Smooth muscle cell (in vitro differentiated cells): Measurements from ENCODE around the gene TATDN2. TPM values are rescaled to one million over a fixed set of nuclear protein-coding genes. Genes with fewer than 3 reads are reported as not detected.

ENCODE experiments used
- DNase-seq: peaks from one replicate; lab custom pipeline; 2025; ENCODE audit not compliant: unreplicated experiment; lab: John Stamatoyannopoulos, UW
- H2AFZ ChIP-seq: fragments of 200-600 bp; sonication (generic); 2 replicates; pipeline ENCODE4 v1.6.0; 2016; ENCODE audit warnings: antibody characterized with exemption, low read depth, mild to moderate bottlenecking
- H3F3A ChIP-seq: fragments of 200-600 bp; sonication (generic); 2 replicates; pipeline ENCODE4 v1.6.0; 2017; ENCODE audit warnings: antibody characterized with exemption, low read depth
- H3K27ac ChIP-seq: fragments of 200-600 bp; sonication (generic); 2 replicates; pipeline ENCODE4 v1.5.1; 2016; ENCODE audit warnings: low read depth, mild to moderate bottlenecking
- H3K27me3 ChIP-seq: fragments of 200-600 bp; sonication (generic); 2 replicates; pipeline ENCODE4 v1.6.1; 2016; ENCODE audit warnings: low read depth, mild to moderate bottlenecking
- H3K36me3 ChIP-seq: fragments of 200-600 bp; sonication (generic); 2 replicates; pipeline ENCODE4 v1.5.1; 2016; ENCODE audit warnings: low read depth
- H3K4me1 ChIP-seq: fragments of 200-600 bp; sonication (generic); 2 replicates; pipeline ENCODE4 v1.5.1; 2016; ENCODE audit warnings: low read depth
- H3K4me2 ChIP-seq: fragments of 200-600 bp; sonication (generic); 2 replicates; pipeline ENCODE4 v1.6.0; 2016; ENCODE audit warnings: mild to moderate bottlenecking
- H3K4me3 ChIP-seq: fragments of 200-600 bp; sonication (generic); 2 replicates; pipeline ENCODE4 v1.5.1; 2016; ENCODE audit warnings: mild to moderate bottlenecking
- H3K79me2 ChIP-seq: fragments of 200-600 bp; sonication (generic); 2 replicates; pipeline ENCODE4 v1.6.0; 2016; ENCODE audit warnings: low read depth, mild to moderate bottlenecking
- H3K9ac ChIP-seq: fragments of 200-600 bp; sonication (generic); 2 replicates; pipeline ENCODE4 v1.6.0; 2016; ENCODE audit warnings: low read depth
- H3K9me3 ChIP-seq: fragments of 200-600 bp; sonication (generic); replicated peaks from 2 replicates; pipeline ENCODE4 v1.5.1; 2016; ENCODE audit warnings: low read depth
- H4K20me1 ChIP-seq: fragments of 200-600 bp; sonication (generic); 2 replicates; pipeline ENCODE4 v1.6.0; 2016; ENCODE audit warnings: low read depth
- WGBS: methylation state at CpG from one replicate; pipeline ENCODE4 v1.1.7; 2016; ENCODE audit warnings: low lambda C conversion rate; 5-methylcytosine and 5-hydroxymethylcytosine counted together
- polyA plus RNA-seq: library from polyadenylated mRNA; unstranded; fragments of >200 nt; fragmentation: Nextera tagmentation; extraction: Ambion mirVana; gene quantifications from 2 replicates; pipeline ENCODE4 v1.2.1, GENCODE V29; 2016
- total RNA-seq: library from RNA; depleted of rRNA; stranded (reverse); fragments of >200 nt; gene quantifications from 2 replicates; pipeline ENCODE4 v1.2.3, GENCODE V29; 2014
- TF ChIP-seq, protein P1 (sequence below): fragments of 200-600 bp; sonication (generic); IDR thresholded peaks from 2 replicates; pipeline ENCODE4 v1.5.1; 2017; ENCODE audit warnings: borderline replicate concordance, mild to moderate bottlenecking, antibody characterized with exemption; ENCODE audit not compliant: insufficient read depth, poor library complexity, severe bottlenecking

Gene TATDN2
- total and polyA plus RNA-seq, 2 experiments from 2014 or later, result 3.3 to 23.6 TPM

DNA sequence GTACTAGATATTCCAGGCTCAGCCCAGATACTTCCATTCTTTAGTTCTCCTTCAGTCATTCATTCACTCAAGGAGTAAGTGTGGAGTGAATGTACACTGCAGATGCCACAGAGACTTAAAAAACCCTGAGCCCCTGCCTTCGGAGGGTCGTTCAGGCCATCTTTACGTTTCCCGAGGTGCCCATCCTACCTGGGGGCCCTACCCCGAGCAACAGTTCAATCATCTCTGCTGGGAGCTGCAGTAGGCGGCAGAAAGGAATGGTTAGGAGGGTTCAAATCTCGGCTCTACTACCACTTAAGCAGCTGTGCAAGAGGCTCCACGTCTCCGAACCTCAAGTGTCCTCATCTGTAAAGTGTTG lies 72.0 kb downstream of the TATDN2 start:
- H3K9ac ChIP-seq, result peak overlapping the region; percentile 100
- peaks cover 4% of the 10 kb centered on the region for H3K4me1 ChIP-seq
- H3K4me3 ChIP-seq, result peak overlapping the region; percentile 96
- H3F3A ChIP-seq, result no peaks in the 10 kb centered on the region
- TF ChIP-seq, protein P1, sequence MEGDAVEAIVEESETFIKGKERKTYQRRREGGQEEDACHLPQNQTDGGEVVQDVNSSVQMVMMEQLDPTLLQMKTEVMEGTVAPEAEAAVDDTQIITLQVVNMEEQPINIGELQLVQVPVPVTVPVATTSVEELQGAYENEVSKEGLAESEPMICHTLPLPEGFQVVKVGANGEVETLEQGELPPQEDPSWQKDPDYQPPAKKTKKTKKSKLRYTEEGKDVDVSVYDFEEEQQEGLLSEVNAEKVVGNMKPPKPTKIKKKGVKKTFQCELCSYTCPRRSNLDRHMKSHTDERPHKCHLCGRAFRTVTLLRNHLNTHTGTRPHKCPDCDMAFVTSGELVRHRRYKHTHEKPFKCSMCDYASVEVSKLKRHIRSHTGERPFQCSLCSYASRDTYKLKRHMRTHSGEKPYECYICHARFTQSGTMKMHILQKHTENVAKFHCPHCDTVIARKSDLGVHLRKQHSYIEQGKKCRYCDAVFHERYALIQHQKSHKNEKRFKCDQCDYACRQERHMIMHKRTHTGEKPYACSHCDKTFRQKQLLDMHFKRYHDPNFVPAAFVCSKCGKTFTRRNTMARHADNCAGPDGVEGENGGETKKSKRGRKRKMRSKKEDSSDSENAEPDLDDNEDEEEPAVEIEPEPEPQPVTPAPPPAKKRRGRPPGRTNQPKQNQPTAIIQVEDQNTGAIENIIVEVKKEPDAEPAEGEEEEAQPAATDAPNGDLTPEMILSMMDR, result no peak
- H3K36me3 ChIP-seq, result peaks cover 6% of the 10 kb centered on the region
- DNase-seq, result no peak
- no peak overlapping the region for H2AFZ ChIP-seq
- H3K4me2 ChIP-seq, result peak overlapping the region; percentile 96
- H4K20me1 ChIP-seq, result peaks cover 41% of the 10 kb centered on the region
- peaks cover 48% of the 10 kb centered on the region for H3K79me2 ChIP-seq
- under 1% methylated on average over 9 of the region's 9 CpGs for WGBS
- no peaks in the 10 kb centered on the region for H3K9me3 ChIP-seq
- peaks cover 6% of the 10 kb centered on the region for H3K27me3 ChIP-seq
- H3K27ac ChIP-seq, result peak overlapping the region; percentile 97

DNA sequence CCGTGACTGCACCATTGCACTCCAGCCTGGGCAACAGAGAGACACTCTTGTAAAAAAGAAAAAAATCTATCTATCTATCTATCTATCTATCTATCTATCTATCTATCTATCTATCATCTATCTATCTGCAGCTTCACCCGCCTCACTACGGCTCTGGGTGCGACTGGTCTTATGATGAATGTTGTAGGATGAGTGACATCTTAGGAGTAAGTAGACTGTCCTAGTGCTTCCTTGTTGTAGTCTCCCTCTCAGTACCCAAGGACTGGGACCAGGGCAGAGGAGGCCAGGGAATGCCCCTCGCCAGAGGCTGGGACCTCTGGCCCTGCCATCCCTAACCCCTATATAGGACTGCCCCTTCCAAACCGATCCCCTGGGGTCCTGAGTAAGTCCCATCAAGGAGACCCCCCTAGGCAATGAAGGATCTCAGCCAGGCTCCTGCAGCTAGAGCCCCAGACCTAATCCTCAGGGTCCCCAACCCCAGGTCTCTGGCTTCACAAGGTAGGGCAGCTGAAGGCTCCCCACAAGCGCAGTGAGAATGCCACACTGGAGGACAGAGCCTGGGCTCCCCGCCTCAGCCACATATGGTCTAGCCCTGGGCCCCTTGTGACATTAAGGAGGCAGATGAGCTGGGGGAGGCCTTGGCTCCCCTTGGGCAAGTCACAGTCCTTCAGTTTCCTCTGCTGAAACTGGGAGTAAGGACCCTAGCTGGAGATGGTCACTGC lies 73.5 kb downstream of the TATDN2 start:
- peaks cover 4% of the 10 kb centered on the region for H3K4me1 ChIP-seq
- peak overlapping the region; percentile 71 for H3K4me2 ChIP-seq
- no peaks in the 10 kb centered on the region for H3K9me3 ChIP-seq
- H3K27ac ChIP-seq, result peak overlapping the region; percentile 97
- H4K20me1 ChIP-seq, result peaks cover 27% of the 10 kb centered on the region
- peaks cover 6% of the 10 kb centered on the region for H3K36me3 ChIP-seq
- no peak for DNase-seq
- peak overlapping the region; percentile 46 for H2AFZ ChIP-seq
- H3K27me3 ChIP-seq, result peaks cover 21% of the 10 kb centered on the region
- no peak overlapping the region for H3K9ac ChIP-seq
- H3K4me3 ChIP-seq, result no peak overlapping the region
- WGBS, result 95% methylated on average over 8 of the region's 8 CpGs
- no peaks in the 10 kb centered on the region for H3F3A ChIP-seq
- peaks cover 37% of the 10 kb centered on the region for H3K79me2 ChIP-seq
- TF ChIP-seq, protein P1, result no peak

DNA sequence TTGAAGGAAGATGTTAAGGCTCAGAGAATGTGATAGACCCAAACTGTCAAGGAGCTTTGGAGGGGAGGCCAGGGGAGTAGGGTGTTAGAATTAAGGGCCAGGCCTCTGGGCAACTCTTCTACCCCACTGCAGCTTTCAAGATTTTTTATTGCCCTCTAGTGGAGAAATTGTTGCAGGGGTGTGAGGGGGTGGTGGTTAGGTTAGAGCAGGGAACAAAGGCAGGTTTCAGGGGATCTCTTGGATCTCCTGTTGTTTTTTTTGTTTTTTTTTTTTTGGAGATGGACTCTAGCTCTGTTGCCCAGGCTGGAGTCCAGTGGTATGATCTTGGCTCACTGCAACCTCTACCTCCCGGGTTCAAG lies 74.1 kb downstream of the TATDN2 start:
- Histone ChIP-seq H3K4me1 (peaks cover 4% of the 10 kb centered on the region), H3K79me2 (peaks cover 34% of the 10 kb centered on the region), H3K27ac (no peak overlapping the region), H2AFZ (no peak overlapping the region), H3K9ac (no peak overlapping the region), H3K4me2 (no peak overlapping the region), H3F3A (no peaks in the 10 kb centered on the region), H3K4me3 (no peak overlapping the region), H4K20me1 (peaks cover 22% of the 10 kb centered on the region), H3K9me3 (no peaks in the 10 kb centered on the region), H3K27me3 (peaks cover 27% of the 10 kb centered on the region), H3K36me3 (peaks cover 6% of the 10 kb centered on the region)
- no peak for DNase-seq
- TF ChIP-seq, protein P1, result peak; percentile 17
- WGBS, result 100% methylated on average over 1 of the region's 1 CpG

DNA sequence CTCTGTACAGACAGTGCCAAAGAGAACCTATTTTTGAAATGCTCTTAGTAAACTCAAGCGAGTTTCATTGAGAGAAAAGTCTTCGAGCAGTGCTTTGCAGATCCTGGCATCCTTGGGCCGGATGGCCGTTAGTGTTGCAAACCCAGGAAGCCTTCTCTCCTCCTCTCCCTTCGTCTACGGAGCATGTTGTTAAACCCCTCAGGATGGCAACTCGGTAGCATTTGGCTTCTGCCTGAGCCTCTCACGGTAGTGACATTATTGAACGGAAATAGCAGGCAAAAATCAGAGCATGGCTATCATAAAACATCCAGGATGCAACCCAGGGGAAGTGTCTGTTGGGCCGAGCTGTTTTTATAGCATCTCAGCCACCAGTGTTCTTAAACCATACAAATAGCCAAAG lies 79.3 kb downstream of the TATDN2 start:
- Histone ChIP-seq H3K4me2 (no peak overlapping the region), H3K9me3 (no peaks in the 10 kb centered on the region), H3K27ac (no peak overlapping the region), H3F3A (no peaks in the 10 kb centered on the region), H3K4me1 (no peaks in the 10 kb centered on the region), H3K36me3 (no peaks in the 10 kb centered on the region), H3K27me3 (peaks cover 71% of the 10 kb centered on the region), H3K9ac (no peak overlapping the region), H3K79me2 (no peaks in the 10 kb centered on the region), H4K20me1 (no peaks in the 10 kb centered on the region), H3K4me3 (no peak overlapping the region), H2AFZ (no peak overlapping the region)
- no peak for DNase-seq
- WGBS, result 85% methylated on average over 10 of the region's 10 CpGs
- TF ChIP-seq, protein P1, result no peak
